ENCODE measurements around the gene SERPINA6.

GRCh38 chr14:94332587-94332986 is 9.5 kb upstream of the SERPINA6 start:
- TF ChIP-seq, protein P1, sequence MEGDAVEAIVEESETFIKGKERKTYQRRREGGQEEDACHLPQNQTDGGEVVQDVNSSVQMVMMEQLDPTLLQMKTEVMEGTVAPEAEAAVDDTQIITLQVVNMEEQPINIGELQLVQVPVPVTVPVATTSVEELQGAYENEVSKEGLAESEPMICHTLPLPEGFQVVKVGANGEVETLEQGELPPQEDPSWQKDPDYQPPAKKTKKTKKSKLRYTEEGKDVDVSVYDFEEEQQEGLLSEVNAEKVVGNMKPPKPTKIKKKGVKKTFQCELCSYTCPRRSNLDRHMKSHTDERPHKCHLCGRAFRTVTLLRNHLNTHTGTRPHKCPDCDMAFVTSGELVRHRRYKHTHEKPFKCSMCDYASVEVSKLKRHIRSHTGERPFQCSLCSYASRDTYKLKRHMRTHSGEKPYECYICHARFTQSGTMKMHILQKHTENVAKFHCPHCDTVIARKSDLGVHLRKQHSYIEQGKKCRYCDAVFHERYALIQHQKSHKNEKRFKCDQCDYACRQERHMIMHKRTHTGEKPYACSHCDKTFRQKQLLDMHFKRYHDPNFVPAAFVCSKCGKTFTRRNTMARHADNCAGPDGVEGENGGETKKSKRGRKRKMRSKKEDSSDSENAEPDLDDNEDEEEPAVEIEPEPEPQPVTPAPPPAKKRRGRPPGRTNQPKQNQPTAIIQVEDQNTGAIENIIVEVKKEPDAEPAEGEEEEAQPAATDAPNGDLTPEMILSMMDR (IDR thresholded peaks at IDR 0.05), result no peak
- no peak for TF ChIP-seq EZH2 (IDR thresholded peaks at IDR 0.05; ENCODE audit: borderline replicate concordance, insufficient read depth, low read depth, low read length, poor library complexity, severe bottlenecking)

Measured in B cell (primary cell).